ENCODE measurements around the gene HYAL4.
A peak's percentile ranks its signal among the peaks of the same experiment; 100 is the strongest.
"Not testable (repeated sequence)": the region's sequence is repeated elsewhere in the genome, so short reads cannot be mapped to it uniquely, and the experiment has no call there.

The HYAL4 gene

DNA sequence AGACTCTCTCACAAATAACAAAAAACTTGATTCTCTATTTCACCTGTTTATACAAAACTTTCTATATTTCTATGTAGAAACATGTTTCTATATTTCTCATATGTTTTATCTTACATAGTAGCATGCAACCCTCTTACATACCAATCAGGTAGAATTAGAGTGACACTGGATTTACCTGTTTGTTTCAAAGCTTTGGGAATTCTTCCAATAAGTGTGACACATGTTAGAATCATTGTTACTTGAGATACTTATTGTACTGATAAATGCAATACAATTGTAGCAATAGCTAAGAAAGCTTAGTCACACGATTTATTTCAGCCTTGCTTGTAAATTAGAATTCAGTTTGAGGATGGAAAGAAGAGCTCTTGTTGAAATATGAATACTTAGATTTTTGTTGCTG, 4.9 kb downstream of the HYAL4 start:
- DNase-seq = no peak

DNA sequence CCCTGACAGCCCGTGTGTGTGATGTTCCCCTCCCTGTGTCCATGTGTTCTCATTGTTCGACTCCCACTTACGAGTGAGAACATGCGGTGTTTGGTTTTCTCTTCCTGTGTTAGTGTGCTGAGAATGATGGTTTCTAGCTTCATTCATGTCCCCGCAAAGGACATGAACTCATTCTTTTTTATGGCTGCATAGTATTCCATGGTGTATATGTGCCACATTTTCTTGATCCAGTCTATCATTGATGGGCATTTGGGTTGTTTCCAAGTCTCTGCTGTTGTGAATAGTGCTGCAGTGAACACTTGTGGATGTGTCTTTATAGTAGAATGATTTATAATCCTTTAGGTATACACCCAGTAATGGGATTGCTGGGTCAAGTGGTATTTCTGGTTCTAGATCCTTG, 6.4 kb downstream of the HYAL4 start:
- not testable (repeated sequence) for DNase-seq

DNA sequence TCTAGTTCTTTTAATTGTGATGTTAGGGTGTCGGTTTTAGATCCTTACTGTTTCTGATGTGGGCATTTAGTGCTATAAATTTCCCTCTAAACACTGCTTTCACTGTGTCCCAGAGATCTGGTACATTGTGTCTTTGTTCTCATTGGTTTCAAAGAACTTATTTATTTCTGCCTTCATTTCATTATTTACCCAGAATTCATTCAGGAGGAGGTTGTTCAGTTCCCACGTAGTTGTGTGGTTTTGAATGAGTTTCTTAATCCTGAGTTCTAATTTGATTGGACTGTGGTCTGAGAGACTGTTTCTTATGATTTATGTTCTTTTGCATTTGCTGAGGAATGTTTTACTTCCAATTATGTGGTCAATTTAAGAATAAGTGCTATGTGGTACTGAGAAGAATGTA, 9.3 kb downstream of the HYAL4 start:
- not testable (repeated sequence) for DNase-seq

DNA sequence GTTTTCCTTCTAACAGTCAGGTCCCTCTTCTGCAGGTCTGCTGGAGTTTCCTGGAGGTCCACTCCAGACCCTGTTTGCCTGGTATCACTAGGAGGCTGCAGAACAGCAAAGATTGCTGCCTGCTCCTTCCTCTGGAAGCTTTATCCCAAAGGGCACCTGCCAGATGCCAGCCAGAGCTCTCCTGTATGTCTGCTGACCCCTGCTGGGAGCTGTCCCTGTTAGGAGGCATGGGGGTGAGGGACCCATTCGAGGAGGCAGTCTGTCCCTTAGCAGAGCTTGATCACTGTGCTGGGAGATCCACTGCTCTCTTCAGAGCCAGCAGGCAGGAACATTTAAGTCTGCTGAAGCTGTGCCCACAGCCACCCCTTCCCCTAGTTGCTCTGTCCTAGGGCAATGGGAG, 11.5 kb downstream of the HYAL4 start:
- DNase-seq = not testable (repeated sequence)

DNA sequence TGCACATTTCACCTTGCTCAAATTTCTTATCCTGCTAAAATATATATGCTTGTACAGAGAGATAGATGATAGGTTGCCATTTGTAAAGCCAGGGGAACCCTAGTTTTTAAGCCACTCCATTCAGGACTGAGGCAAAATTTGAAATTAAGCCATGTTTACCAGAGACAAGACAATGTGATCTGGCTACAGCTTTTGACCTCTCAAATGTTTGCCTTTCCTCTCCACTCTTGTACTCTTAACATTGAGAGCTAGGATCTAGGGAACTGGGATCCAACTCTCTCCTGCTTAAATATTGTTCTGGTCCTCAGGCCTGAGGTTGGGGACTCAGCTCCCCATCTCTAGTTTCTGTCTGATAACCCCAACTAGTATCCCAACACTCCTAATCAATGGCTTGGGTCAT, 15.9 kb downstream of the HYAL4 start:
- DNase-seq = no peak

DNA sequence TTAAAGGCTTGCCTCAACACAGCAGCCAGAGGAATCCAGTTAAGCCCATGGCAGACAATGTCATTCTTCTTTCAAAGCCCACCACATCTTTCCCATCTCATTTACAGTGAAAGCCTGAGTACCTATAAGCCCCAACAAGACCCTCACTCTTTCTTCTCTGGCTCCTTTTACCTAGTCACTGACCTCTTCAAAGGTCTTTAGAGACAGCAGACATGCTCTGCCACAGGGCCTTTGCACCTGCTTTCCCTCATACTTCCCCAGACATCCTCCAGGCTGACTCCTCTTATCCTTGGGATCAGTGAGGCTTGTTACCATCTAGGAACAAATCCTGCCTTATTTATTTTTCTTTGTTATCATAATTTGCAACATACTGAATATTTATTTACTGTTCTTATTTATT, 17.8 kb downstream of the HYAL4 start:
- DNase-seq = no peak

DNA sequence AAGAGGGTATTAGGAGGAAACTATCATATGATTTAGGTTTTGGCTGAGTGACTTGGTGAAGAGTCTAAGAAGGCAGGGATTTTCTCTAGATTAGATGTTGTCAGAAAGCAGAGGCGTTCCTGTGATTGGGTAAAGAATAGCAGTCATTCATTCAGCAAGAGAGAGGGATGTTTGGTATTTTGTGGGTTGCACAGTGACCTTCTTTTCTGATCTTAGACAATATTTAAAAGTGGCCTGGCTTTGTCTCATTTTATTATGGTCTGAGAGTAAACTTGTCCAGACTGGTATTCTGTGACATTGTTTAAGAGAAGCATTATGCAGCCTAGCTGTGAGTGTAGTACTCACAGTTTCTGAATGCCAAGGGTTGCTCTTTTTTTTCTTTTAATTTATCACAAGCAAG, 18.5 kb downstream of the HYAL4 start:
- no peak for DNase-seq

DNA sequence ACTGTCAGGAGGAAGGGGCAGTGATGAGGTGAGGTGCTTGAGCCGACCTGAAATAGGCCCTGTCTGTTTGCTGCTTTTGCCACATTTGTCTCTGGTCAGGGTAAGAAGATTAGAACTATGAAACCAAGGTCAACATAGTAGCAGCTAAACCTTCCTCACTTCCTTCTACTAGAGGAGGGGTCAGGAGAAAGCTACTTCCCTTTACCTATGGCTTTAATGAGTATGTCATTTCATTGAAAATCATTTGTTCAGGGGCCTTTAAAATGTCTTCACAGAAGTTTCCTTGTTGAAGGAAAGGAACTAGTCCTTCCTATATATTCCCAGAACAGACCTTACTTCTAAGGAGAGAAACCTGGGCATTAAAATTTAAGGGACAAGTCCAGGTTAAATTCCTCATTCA, 19.0 kb downstream of the HYAL4 start:
- DNase-seq = no peak

DNA sequence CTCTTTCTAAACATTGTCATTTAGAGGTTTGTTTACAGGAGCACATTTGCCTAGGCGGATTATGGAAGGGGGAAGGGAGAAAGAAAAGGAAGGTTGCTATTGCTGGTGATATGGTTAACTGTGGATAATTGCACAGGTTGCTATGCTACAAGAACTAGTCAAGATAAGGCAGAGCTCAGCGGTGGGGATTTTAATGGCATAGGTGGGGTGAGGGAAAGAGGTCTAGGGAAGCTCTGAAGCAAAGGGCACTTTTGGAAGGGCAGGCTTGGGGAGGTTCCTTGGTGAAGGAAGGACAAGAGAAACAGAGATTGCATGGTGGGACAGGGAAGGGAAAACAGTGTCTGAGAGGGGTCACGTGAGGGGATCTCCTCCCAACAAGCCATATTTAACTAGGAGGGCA, 19.5 kb downstream of the HYAL4 start:
- DNase-seq = no peak

DNA sequence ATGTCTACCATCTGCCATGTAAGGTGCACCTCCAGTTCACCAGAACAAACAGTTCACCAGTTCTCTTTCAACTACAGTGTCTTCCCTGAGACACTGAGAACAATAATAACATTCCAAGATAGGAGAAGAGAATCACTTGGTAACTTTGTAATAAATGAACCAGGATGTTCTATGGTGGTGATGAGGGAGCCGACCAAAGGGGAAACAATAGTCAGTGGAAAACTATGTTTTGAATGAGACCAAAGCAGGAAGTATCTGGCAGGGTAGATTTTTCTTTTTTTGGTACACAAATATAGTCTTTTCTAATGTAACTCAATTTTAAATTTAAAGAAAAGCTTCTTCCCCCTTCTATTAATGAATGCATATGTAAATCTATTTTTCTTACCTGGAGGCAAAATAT, 20.0 kb downstream of the HYAL4 start:
- no peak for DNase-seq

DNA sequence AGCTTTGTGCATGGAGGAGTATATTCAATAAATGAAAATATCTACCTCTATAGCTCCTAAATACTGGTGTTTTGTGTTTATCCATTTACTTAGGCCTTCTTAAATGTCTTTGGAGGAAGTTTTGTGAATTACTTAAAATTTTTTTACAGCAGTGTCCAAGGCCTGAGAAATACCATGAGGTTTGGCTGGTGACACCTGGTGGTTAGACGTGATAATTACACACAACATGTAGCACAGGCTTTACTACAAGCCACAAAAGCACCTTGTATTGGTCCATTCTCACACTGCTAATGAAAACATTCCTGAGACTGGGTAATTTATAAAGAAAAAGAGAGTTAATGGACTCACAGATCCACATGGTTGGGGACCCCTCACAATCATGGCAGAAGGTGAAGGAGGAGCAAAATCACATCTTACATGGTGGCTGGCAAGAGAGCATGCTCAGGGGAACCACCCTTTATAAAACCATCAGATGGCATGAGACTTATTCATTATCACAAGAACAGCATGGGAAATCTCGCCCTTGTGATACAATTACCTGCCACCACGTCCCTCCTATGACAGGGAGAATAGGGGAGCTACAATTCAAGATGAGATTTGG, 20.6 kb downstream of the HYAL4 start:
- DNase-seq = peak; percentile 24 to 43

DNA sequence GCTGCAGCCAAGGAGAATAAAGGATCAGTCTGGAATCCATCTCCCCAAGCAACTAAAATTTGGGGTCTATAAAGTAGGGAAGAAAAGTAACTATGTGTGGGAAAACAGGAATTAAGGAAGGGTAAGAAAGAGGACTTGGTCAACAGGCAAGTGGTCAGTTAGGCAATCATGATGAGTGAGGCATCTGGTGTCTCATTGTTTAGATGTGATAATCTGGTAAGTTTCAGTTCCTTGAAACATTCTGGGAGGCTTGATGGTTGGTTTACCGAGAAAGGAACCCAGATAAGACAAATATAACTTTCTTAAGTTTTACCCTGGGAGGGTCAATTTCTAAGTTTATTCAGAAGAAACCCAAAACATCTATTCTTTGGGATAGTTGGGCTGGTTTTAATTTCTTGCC, 22.3 kb downstream of the HYAL4 start:
- DNase-seq = no peak

DNA sequence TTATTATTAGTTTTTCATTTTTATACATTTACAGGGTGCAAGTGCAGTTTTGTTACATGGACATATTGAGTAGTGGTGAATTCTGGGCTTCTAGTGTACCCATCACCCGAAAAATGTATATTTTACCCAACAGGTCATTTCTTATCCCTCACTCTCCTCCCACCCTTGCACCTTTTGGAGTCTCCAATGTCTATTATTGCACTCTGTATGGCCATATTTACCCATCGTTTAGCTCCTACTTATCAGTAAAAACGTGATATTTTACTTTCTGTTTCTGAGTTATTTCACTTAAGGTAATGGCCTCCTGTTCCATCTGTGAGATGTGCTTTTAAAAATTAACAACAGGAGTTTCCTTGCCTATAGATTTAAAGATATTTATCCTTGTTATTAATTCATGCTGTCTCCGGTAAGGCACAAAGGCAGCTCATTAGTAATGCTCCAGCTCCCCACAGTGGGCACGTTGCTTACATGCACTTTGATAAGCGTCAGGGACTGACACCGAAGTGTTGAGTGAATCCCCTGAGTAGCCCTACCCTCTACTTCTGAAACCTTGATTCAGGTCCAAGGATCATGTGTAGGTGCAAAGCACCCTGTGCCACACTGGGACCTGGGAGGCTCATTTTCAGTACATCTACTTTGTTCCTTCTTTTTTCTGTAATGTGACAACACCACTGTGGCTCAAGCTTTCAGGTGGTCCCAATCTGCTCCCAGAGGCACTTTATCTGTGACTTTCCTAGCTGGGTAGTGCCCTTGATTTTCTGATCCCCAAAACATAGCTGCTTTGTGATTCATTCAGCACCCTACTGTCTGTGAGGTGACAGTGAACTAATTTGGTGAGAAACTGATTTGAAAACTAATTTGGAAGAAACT, 27.3 kb downstream of the HYAL4 start:
- peak in 1 of 2 donors; percentile 20 for DNase-seq

DNA sequence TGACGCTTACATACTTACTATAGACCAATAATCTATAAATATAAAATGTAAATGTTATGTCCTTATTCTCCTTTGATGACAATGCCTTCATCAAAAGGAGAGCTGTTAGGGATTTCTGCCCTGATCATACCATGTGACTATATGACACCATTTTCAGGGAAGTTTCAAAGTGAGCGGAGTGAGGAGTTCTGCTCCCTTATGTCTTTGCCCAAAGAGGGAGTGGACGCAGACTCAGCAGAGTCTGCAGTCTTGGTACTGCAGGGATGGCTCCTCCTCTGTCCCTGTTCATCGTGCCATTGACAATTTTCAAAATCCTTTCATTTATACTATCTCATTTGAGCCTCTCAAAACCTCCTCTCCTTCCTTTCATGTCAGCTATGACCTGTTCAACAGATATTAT, 27.9 kb downstream of the HYAL4 start:
- no peak for DNase-seq

DNA sequence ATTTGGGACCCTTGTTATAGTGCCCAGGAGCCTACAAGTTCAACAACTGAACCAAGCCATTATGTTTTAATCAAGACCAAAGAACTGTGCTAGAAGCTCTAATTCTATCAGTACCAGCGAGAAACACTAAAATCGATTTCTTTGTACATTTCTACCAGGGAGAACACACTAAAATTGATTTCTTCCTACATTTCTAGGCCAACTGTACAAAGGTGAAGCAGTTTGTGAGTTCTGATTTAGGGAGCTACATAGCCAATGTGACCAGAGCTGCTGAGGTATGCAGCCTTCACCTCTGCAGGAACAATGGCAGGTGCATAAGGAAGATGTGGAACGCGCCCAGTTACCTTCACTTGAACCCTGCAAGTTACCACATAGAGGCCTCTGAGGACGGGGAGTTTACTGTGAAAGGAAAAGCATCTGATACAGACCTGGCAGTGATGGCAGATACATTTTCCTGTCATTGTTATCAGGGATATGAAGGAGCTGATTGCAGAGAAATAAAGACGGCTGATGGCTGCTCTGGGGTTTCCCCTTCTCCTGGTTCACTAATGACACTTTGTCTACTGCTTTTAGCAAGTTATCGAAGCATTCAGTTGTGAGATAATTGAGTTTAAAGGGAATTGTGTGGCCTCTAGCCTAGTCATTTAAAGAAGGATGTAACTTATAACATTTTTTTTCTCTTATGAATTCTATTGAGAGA, 31.7 kb downstream of the HYAL4 start:
- DNase-seq = no peak

DNA sequence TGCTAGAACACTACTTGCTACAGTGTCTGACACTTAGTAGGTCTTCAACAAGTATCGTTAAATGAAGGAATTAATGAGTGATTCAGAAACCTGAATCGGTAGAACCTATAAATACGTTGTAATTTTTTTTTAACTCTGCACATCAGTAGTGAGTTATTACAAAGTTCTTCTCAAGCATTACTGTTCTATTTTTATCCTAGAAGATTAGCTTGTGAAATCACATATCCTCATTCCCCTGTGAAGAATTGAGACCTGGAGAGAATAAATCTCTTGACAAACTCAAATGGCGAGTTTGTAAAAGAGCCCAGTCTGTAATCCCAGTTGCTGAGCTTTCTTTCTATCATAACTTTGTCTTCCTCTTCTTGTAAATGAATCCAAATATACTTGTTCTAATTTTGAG, 34.7 kb downstream of the HYAL4 start:
- DNase-seq = no peak

DNA sequence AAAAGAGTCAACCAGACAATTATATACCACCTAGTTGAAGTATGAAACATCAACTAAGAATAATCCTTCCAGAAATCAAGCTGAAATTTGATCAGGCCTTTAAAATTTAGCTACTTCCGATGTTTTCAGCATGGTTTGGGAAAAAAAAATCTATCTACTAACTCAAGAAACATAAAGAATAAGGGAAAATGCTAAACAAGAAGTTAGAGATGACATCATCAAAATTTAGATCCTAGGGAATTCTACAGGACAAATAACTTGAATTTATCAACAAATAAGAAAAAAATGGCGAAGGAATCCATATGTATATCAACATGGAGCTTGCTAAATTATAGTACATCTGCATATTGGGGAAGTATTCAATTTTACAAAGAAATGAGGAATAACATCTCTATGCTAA, 36.3 kb downstream of the HYAL4 start:
- no peak for DNase-seq

DNA sequence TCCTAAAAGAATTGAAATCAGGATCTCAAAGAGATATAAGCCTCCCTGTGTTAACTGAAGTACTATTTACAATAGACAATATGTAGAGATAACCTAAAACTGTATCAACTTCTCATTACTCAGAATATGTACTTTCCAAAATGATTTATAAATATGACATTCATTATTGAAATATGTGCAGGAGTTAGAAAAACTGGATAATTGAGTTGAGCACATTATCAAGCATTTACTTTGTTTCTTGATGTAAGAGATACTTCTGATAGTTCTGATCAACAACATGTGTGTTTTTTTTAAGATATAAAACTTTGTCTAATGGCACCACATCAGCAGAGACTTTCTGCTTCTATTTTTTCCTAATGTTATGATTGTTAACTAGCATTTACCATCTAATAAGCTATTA, 38.2 kb downstream of the HYAL4 start:
- DNase-seq = no peak

DNA sequence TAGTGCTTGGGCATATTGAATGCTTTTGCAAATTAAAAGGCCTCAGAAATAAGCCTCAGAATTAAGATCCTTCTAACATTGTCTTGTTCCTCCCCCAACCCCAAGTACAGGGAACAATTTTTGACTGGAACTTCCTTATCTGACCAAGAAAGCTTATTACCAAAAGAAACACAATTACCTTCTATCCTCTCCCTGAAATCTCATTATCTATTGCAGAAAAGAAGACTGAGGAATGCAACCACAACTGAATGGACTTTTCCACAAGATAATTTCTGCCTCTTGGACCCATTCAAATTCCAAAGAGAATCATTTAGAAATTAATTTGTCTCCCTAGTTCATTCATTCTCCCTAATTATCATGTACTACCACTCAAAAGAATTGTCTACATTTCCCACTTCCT, 43.2 kb downstream of the HYAL4 start:
- no peak for DNase-seq

DNA sequence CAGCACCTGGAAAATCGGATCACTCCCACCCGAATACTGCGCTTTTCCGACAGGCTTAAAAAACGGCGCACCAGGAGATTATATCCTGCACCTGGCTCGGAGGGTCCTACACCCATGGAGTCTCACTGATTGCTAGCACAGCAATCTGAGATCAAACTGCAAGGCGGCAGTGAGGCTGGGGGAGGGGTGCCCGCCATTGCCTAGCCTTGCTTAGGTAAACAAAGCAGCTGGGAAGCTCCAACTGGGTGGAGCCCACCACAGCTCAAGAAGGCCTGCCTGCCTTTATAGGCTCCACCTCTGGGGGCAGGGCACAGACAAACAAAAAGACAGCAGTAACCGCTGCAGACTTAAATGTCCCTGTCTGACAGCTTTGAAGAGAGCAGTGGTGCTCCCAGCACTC, 49.8 kb downstream of the HYAL4 start:
- not testable (repeated sequence) for DNase-seq

DNA sequence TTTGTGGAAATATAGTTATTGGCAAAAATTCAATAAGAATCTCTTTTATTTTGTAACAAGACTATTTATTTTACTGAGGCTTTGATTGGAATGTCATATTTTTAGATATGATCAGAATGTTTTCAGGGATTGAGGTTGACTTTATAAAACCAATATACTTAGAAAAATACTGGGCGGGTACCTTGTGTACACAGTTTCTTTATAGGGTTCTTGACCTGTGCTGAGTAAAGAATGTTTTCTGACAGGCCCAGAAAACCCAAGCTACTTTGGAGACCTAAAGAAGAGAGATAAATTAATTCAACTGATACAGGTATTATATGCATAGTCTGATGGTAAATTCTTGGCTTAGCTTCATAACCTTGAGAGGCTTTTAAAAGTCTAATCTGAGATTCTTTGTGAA, 56.1 kb downstream of the HYAL4 start:
- DNase-seq = no peak

DNA sequence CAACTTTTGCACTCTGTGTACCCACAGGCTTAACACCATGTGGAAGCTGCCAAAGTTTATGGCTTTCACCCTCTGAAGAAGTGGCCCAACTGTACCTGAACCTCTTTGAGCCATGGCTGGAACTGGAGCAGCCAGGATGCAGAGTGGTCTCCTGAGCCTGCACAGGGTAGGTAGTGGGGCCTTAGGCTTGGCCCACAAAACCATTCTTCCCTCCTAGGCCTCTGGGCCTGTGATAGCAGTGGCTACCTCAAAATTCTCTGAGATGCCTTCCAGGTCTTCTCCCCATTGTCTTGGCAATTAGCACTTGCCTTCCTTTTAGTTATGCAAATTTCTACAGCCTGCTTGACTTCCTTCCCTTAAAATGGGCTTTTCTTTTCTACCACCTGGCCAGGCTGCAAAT, 60.7 kb downstream of the HYAL4 start:
- DNase-seq = no peak

DNA sequence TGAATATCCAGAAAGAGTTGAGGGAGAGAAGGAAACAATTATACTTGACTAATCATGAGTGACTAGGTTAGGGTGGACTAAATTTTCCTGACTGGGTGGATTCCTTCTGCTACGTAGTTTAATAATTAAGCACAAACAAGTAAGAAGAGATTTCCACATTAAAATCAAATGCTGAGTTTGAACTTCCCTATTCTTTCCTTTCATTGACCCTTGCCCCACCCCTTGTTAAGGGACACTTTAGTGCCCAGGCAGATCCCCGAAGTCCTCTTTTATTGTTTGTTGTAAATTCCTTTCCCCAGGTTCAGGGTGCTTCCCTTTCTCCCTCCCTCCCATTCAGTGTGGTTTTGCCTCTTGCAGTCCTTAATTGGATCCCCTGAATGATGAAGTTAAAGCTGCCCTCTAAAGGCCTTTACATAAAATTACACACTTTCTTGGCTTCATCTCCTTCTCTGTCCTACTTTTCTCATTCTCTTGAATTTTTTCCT, 71.3 kb downstream of the HYAL4 start:
- DNase-seq = no peak

DNA sequence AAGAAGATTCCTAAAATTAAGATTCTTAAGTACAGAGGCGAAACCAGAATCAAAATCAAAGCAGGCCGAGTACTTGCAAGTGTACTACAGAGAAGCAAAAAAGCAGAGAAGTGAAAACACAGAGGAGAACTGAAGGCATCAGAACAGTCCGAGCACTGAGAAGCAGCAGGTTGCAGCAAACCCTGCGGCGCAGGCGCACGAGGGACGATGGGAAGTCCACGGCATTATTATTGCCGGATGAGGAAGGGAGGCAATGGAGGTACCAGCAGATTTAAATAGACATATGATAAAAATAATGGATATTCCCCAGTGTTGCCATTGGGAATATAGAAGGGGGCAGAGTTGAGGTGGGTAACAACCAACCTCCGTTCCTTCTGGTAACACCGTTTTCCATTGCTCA, 72.9 kb downstream of the HYAL4 start:
- no peak for DNase-seq

Data from stimulated activated CD4-positive, alpha-beta T cell treated with anti-CD3 and anti-CD28 coated beads, Interleukin-2, amount 100 ng/mL, for 24 hours (primary cell).